ENCODE measurements around the gene ATG9B. TPM values are rescaled to one million over a fixed set of nuclear protein-coding genes. Genes with fewer than 3 reads are reported as not detected.

ATG9B gene
- total RNA-seq, 1 experiment from 2014 or later = 2.1 TPM

DNA sequence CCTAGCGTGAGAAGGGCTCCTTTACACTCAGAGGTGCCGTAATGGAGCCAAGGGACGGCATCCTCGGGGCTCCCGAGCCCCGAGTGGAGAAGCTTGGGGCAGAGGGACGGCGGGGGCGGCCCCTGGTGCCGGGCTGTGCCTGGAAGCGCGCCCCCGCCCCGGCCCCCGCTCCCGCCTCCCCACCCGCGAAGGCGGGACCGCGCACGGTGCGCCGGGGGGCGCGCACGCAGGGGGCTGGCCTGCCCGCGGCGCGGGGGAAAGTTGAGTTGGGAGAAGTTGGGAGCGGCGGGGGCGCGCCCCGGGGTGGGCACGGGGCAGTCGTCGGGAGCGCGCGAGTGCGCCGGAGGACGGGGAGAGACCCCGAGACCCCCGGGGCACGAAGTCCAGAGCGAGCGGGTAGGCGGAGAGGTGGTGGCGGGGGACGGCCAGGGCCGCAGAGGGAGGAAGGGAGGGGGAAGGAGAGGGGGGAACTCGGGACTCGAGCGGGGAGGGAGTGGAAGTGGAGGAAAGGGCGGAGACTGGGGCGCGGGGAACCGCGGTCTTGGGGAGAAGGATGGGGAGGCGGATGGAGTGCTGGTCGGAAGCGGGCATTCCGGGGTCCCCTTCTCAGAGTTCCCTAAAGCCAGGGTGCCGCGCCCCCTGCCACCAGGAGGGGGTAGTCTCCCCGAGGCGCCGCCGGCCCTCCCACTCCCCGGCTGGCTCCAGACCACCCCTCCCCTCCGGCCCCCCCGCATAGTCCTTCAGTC is 35.2 kb upstream of the ATG9B start, which contains the start of gene SLC4A2:
SLC4A2 (plus strand) TSS at position 223 of the 746 bp plus-strand sequence. CDS start 2,399 bp downstream, outside the sequence.
- TF ChIP-seq ZFX (IDR thresholded peaks at IDR 0.05) (peak; percentile 47; the same call in 1 of the 2 replicates), POLR2AphosphoS5 (IDR thresholded peaks at IDR 0.05; ENCODE audit: low read depth, low read length) (peak; percentile 69), ZNF274 (IDR thresholded peaks at IDR 0.05; ENCODE audit: low read depth, low read length) (no peak), POLR2A (IDR thresholded peaks at IDR 0.05; ENCODE audit: borderline replicate concordance, extremely low read depth, insufficient read depth, insufficient read length) (peak; percentile 38)
- TF ChIP-seq, protein P1, sequence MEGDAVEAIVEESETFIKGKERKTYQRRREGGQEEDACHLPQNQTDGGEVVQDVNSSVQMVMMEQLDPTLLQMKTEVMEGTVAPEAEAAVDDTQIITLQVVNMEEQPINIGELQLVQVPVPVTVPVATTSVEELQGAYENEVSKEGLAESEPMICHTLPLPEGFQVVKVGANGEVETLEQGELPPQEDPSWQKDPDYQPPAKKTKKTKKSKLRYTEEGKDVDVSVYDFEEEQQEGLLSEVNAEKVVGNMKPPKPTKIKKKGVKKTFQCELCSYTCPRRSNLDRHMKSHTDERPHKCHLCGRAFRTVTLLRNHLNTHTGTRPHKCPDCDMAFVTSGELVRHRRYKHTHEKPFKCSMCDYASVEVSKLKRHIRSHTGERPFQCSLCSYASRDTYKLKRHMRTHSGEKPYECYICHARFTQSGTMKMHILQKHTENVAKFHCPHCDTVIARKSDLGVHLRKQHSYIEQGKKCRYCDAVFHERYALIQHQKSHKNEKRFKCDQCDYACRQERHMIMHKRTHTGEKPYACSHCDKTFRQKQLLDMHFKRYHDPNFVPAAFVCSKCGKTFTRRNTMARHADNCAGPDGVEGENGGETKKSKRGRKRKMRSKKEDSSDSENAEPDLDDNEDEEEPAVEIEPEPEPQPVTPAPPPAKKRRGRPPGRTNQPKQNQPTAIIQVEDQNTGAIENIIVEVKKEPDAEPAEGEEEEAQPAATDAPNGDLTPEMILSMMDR (IDR thresholded peaks at IDR 0.05 in 2 of 3, conservative IDR thresholded peaks at IDR 0.05 in 1 of 3; ENCODE audit: borderline replicate concordance in 1 of 3, insufficient read depth in 1 of 3, low read depth in 2 of 3, low read length in 2 of 3) = peak in 2 of 3 experiments; percentile 54 to 59; a peak in 4 of 6 replicates
- TF ChIP-seq, protein P2, sequence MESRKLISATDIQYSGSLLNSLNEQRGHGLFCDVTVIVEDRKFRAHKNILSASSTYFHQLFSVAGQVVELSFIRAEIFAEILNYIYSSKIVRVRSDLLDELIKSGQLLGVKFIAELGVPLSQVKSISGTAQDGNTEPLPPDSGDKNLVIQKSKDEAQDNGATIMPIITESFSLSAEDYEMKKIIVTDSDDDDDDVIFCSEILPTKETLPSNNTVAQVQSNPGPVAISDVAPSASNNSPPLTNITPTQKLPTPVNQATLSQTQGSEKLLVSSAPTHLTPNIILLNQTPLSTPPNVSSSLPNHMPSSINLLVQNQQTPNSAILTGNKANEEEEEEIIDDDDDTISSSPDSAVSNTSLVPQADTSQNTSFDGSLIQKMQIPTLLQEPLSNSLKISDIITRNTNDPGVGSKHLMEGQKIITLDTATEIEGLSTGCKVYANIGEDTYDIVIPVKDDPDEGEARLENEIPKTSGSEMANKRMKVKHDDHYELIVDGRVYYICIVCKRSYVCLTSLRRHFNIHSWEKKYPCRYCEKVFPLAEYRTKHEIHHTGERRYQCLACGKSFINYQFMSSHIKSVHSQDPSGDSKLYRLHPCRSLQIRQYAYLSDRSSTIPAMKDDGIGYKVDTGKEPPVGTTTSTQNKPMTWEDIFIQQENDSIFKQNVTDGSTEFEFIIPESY (IDR thresholded peaks at IDR 0.05; ENCODE audit: extremely low read depth, insufficient replicate concordance, low read length) = peak; percentile 28
- peak within 1 kb of the TSS; percentile 81 to 90 for H3K4me3 ChIP-seq (replicated peaks in 1 of 2; ENCODE audit: low read depth in 1 of 2, low read length in 2 of 2)
- peaks cover 0 to 6% of the 10 kb centered on the region in 2 experiments; a peak in 2 of 4 replicates for H3K36me3 ChIP-seq (ENCODE audit: control insufficient read depth in 1 of 2, insufficient read depth in 2 of 2, low read length in 2 of 2)
- no peaks in the 10 kb centered on the region for H3K9me2 ChIP-seq (ENCODE audit: insufficient read depth)
- intact Hi-C loops (cut with micrococcal nuclease) = no loop called here
- no peaks in the 10 kb centered on the region for H3K27me3 ChIP-seq (ENCODE audit: insufficient read depth, low read length)
- H3K4me1 ChIP-seq (ENCODE audit: control insufficient read depth in 1 of 2, insufficient read depth in 2 of 2, low read length in 2 of 2) = peaks cover 28 to 52% of the 10 kb centered on the region in 2 experiments
- no peaks in the 10 kb centered on the region for H4K20me1 ChIP-seq (ENCODE audit: insufficient read depth)
- H2AFZ ChIP-seq (ENCODE audit: low read depth, low read length, poor library complexity, severe bottlenecking) = no peak within 1 kb of the TSS
- DNase-seq (ENCODE audit: low read depth, low spot score) = no peak
- ChIA-PET RAD21 (ENCODE audit: low non-redundant PET in 1 of 2, low total read pairs in 2 of 2, uncharacterized antibody in 2 of 2, unreplicated experiment in 2 of 2) (interaction anchor here (1.0 to 1.3 kb wide), 2 partner anchors 31 to 52 kb away, joined by 3 to 5 read pairs; partner anchors contain the start of gene ABCB8 (in 1 of the 2)), CTCF (no interaction called here), POLR2A (no interaction called here)
- ATAC-seq = peak; percentile 5
- no peaks in the 10 kb centered on the region for H3K9me3 ChIP-seq (ENCODE audit: control insufficient read depth in 1 of 2, insufficient read depth in 1 of 2, low read depth in 1 of 2, low read length in 2 of 2)
- peaks cover 45% of the 10 kb centered on the region for H3K79me2 ChIP-seq (ENCODE audit: insufficient read depth, low read length)
- no TSS peak for BruUV-seq (replicated peaks)
- peak within 1 kb of the TSS; percentile 87 for H3K27ac ChIP-seq (ENCODE audit: low read depth, low read length)
- H3K9ac ChIP-seq (ENCODE audit: low read length) = peak within 1 kb of the TSS; percentile 91
- peak within 1 kb of the TSS; percentile 95 for H3K4me2 ChIP-seq (ENCODE audit: low read length)
